GM12878 (cell line): ENCODE measurements around the gene DYNC1I1. TPM values are rescaled to one million over a fixed set of nuclear protein-coding genes. Genes with fewer than 3 reads are reported as not detected.

Experiments
- ATAC-seq: fragments of 200-7000 bp; cut with Tn5 transposase; 3 replicates; pipeline ENCODE4 v1.9.1; 2020; ENCODE audit warnings: mild to moderate bottlenecking, moderate library complexity
- BruUV-seq: library from RNA; stranded (reverse); fragments of 400-500 nt; replicated peaks from 2 replicates; lab custom pipeline; 2021; lab: Mats Ljungman, UMichigan
- CTCF ChIA-PET: fragments of 300-600 bp; sonication (Branson Sonifier 250); formaldehyde crosslinking; extraction: SDS; loops from one replicate; lab custom pipeline; 2021; ENCODE audit warnings: inconsistent platforms; lab: Yijun Ruan, JAX
- POLR2A ChIA-PET: fragments of 350-600 bp; formaldehyde crosslinking; extraction: SDS; loops from one replicate; lab custom pipeline; 2021; ENCODE audit warnings: inconsistent platforms; lab: Charles Lee
- RAD21 ChIA-PET: fragments of 300-600 bp; sonication (Branson Sonifier 250); formaldehyde crosslinking; loops from one replicate; lab custom pipeline; 2023; ENCODE audit warnings: antibody characterized with exemption; ENCODE audit not compliant: unreplicated experiment; lab: Charles Lee
- SMC1A ChIA-PET: fragments of 300-600 bp; sonication (Branson Sonifier 250); formaldehyde crosslinking; loops from one replicate; lab custom pipeline; 2023; ENCODE audit not compliant: unreplicated experiment, uncharacterized antibody; lab: Charles Lee
- DNase-seq: peaks from one replicate; pipeline ENCODE4 v3.0.0-alpha.2; 2011; ENCODE audit warnings: low read depth, low spot score
- FAIRE-seq: peaks from 3 replicates; lab custom pipeline; 2011; peaks lifted over from hg19 to GRCh38; lab: Jason Lieb, UNC
- H2AFZ ChIP-seq: 2 replicates; pipeline ENCODE4 v1.6.0; 2011; ENCODE audit warnings: low read depth, low read length, control low read depth; ENCODE audit not compliant: control insufficient read depth
- H3K27ac ChIP-seq: 2 replicates; pipeline ENCODE4 v1.5.1; 2011; ENCODE audit warnings: control low read depth; ENCODE audit not compliant: control insufficient read depth, insufficient read depth
- H3K27me3 ChIP-seq, 2 experiments: replicated peaks in 1 of 2; 2 replicates each; pipeline versions ENCODE4 v1.6.0 to v1.6.1; 2011; ENCODE audit warnings: low read length in 1 of 2; ENCODE audit not compliant: control insufficient read depth in 2 of 2, insufficient read depth in 2 of 2
- H3K36me3 ChIP-seq, 2 experiments: 2 replicates each; pipeline ENCODE4 v1.5.1; 2011; ENCODE audit warnings: low read length in 1 of 2; ENCODE audit not compliant: control insufficient read depth in 2 of 2, insufficient read depth in 2 of 2
- H3K4me1 ChIP-seq: 2 replicates; pipeline ENCODE4 v1.6.1; 2011; ENCODE audit warnings: mild to moderate bottlenecking, low read length, moderate library complexity, mixed read lengths; ENCODE audit not compliant: control insufficient read depth, insufficient read depth
- H3K4me2 ChIP-seq: 2 replicates; pipeline ENCODE4 v1.6.0; 2011; ENCODE audit warnings: control low read depth; ENCODE audit not compliant: control insufficient read depth, insufficient read depth
- H3K4me3 ChIP-seq: fragments of 200-600 bp; sonication (generic); 2 replicates; pipeline ENCODE4 v1.5.1; 2016
- H3K79me2 ChIP-seq: 2 replicates; pipeline ENCODE4 v1.6.0; 2011; ENCODE audit warnings: low read length; ENCODE audit not compliant: control insufficient read depth, insufficient read depth
- H3K9ac ChIP-seq: 2 replicates; pipeline ENCODE4 v1.8.0; 2011; ENCODE audit warnings: low read length, control low read depth, mixed read lengths; ENCODE audit not compliant: control insufficient read depth, insufficient read depth
- H3K9me3 ChIP-seq: replicated peaks from 3 replicates; pipeline ENCODE4 v1.5.1; 2011; ENCODE audit warnings: mild to moderate bottlenecking, low read length; ENCODE audit not compliant: control insufficient read depth, insufficient read depth
- H4K20me1 ChIP-seq: 2 replicates; pipeline ENCODE4 v1.6.0; 2011; ENCODE audit not compliant: control insufficient read depth, insufficient read depth
- ASH2L ChIP-seq: fragments of 300-600, 200-600 bp; sonication (generic); IDR thresholded peaks from 2 replicates; pipeline ENCODE4 v1.6.1; 2017; ENCODE audit warnings: low read depth, mild to moderate bottlenecking, borderline replicate concordance
- CREB1 ChIP-seq: IDR thresholded peaks from 2 replicates; pipeline ENCODE4 v1.6.1; 2012; ENCODE audit warnings: low read depth, mild to moderate bottlenecking, inconsistent platforms
- PAX5 ChIP-seq: IDR thresholded peaks from 2 replicates; pipeline ENCODE4 v1.6.1; 2011; ENCODE audit warnings: low read depth, low read length, borderline replicate concordance
- SIX5 ChIP-seq: IDR thresholded peaks from 2 replicates; pipeline ENCODE4 v1.6.1; 2011; ENCODE audit warnings: mild to moderate bottlenecking, low read depth, low read length, moderate library complexity; ENCODE audit not compliant: severe bottlenecking
- SREBF2 ChIP-seq: IDR thresholded peaks from 2 replicates; pipeline ENCODE4 v1.6.1; 2012; ENCODE audit warnings: mild to moderate bottlenecking, low read length
- TARDBP ChIP-seq: IDR thresholded peaks from 2 replicates; pipeline ENCODE4 v1.6.1; 2016; ENCODE audit warnings: borderline replicate concordance
- TCF3 ChIP-seq: IDR thresholded peaks from 2 replicates; pipeline ENCODE4 v1.6.1; 2012; ENCODE audit warnings: low read depth, mild to moderate bottlenecking, low read length, borderline replicate concordance; ENCODE audit not compliant: insufficient read depth
- ZNF384 ChIP-seq: IDR thresholded peaks from 2 replicates; pipeline ENCODE4 v1.6.1; 2012; ENCODE audit warnings: low read depth, mild to moderate bottlenecking, low read length, improper control_type of control experiment, borderline replicate concordance
- WGBS: methylation state at CpG from one replicate; pipeline ENCODE4 v1.1.6; 2016; ENCODE audit warnings: low lambda C conversion rate; ENCODE audit not compliant: insufficient replicate concordance, insufficient coverage; ENCODE audit errors: missing lambda C conversion rate; 5-methylcytosine and 5-hydroxymethylcytosine counted together
- in situ Hi-C: fragments of 300-500 bp; cut with MboI; formaldehyde crosslinking; loops from 9 replicates; pipeline ENCODE4 v1.14.3; 2018; ENCODE audit warnings: mixed read lengths
- intact Hi-C: fragments of 100-400 bp; cut with micrococcal nuclease; formaldehyde crosslinking; loops from one replicate; pipeline ENCODE4 v1.14.2; 2022; ENCODE audit not compliant: unreplicated experiment
- polyA plus RNA-seq, 11 experiments: library from polyadenylated mRNA; depleted of rRNA in 4 of 11; unstranded in 6 of 11; stranded (reverse) in 5 of 11; fragments of >200 nt; fragmentation: Nextera tagmentation in 4 of 11; fragmentation: Illumina TruSeq in 1 of 11; extraction: Ambion mirVana in 4 of 11; extraction: Trizol in 1 of 11; gene quantifications; 1 replicate in 1 of 11; 2 replicates in 10 of 11; pipeline versions ENCODE4 v1.2.1 to v1.2.3, GENCODE V29; 2011 to 2016; ENCODE audit warnings: inconsistent platforms in 2 of 11, missing spikeins in 2 of 11, low read depth in 1 of 11
- total RNA-seq, 4 experiments: library from RNA; depleted of rRNA in 3 of 4; stranded (reverse); fragments of >200 nt in 3 of 4; fragmentation: Illumina TruSeq in 1 of 4; extraction: Trizol in 1 of 4; gene quantifications; 2 replicates each; pipeline versions ENCODE4 v1.2.1 to v1.2.3, GENCODE V29; 2013 to 2021
- TF ChIP-seq, protein P1 (sequence below): IDR thresholded peaks from 2 replicates; pipeline ENCODE4 v1.6.1; 2012; ENCODE audit warnings: low read depth, low read length, improper control_type of control experiment
- TF ChIP-seq, protein P2 (sequence below): IDR thresholded peaks from 2 replicates; pipeline ENCODE4 v1.6.1; 2011; ENCODE audit warnings: low read depth, low read length, improper control_type of control experiment, borderline replicate concordance
- TF ChIP-seq, protein P3 (sequence below): IDR thresholded peaks from 2 replicates; pipeline ENCODE4 v1.6.1; 2012; ENCODE audit warnings: low read length, inconsistent platforms

The DYNC1I1 gene
- total and polyA plus RNA-seq, 10 of the 15 experiments (the other 5 are each of a cell fraction or from before 2014, with no cell fraction given), result 0.05 to 0.91 (median 0.14) TPM; not detected in 3

DNA sequence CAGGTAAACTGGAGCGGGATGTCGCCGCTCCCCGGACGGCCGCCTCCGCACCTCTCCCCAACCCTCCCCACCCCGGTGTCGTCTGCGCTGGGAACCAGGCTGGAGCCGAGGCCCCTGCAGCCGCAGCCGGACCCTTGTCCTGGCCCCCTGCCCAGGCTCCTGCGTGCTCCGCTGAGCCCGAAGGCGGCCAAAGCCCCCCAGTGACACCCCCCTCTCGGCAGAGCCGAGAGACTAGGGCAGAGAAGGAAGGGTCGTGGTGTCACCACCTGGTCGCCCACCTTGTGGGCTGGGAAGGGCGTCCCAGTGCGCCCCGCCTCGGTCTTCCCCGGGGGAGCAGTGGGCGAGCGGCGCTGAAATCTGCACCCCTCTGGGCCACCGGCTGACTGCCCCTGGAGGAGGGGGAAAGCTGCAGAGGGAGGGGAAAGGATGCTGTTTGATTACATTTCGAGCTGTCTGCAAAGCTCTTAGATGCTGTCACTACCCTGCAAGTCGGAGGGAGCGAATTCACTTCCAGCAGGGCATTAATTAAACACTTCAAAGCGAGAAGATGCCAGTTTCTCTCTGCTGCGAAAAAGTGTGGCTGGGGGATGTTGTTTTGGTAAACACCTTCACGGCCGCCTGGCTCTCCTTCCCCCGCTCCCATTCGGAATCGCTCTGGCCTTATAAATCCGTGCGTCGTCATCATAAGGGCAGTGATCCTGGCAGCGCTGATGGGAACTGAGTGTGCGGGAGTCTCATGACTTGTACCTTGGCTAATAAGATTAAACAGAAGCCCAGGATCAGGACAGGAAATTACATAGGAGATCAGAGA is 622 bp downstream of the DYNC1I1 start:
- Histone ChIP-seq H2AFZ (no peak overlapping the region; the same call in 1 of the 2 replicates), H4K20me1 (no peaks in the 10 kb centered on the region), H3K4me2 (peak overlapping the region; percentile 90), H3K27ac (no peak overlapping the region), H3K9ac (no peak overlapping the region), H3K36me3 (no peaks in the 10 kb centered on the region), H3K4me3 (no peak overlapping the region), H3K9me3 (no peaks in the 10 kb centered on the region), H3K4me1 (no peaks in the 10 kb centered on the region), H3K79me2 (no peaks in the 10 kb centered on the region), H3K27me3 (peaks cover 2 to 7% of the 10 kb centered on the region in 2 experiments; a peak in 1 of 4 replicates)
- ATAC-seq (peak; percentile 38), FAIRE-seq (no peak), DNase-seq (no peak)
- ChIA-PET POLR2A (no interaction called here), RAD21 (interaction anchor here (0.6 to 1.6 kb wide), 5 partner anchors 47 to 99 kb away, joined by 3 to 4 read pairs (median 3); no protein-coding TSS in a partner anchor), SMC1A (interaction anchor here (0.7 to 1.9 kb wide), 8 partner anchors 12 to 98 kb away, joined by 3 to 6 read pairs (median 4); no protein-coding TSS in a partner anchor), CTCF (interaction anchor here (0.8 to 1.6 kb wide), 6 partner anchors 21 to 97 kb away, joined by 3 to 5 read pairs (median 4); no protein-coding TSS in a partner anchor)
- 45% methylated on average over 27 of the region's 45 CpGs for WGBS
- no peak for TF ChIP-seq ZNF384
- in situ Hi-C loops, result no loop called here
- intact Hi-C loops, result no loop called here
- no TSS peak for BruUV-seq

DNA sequence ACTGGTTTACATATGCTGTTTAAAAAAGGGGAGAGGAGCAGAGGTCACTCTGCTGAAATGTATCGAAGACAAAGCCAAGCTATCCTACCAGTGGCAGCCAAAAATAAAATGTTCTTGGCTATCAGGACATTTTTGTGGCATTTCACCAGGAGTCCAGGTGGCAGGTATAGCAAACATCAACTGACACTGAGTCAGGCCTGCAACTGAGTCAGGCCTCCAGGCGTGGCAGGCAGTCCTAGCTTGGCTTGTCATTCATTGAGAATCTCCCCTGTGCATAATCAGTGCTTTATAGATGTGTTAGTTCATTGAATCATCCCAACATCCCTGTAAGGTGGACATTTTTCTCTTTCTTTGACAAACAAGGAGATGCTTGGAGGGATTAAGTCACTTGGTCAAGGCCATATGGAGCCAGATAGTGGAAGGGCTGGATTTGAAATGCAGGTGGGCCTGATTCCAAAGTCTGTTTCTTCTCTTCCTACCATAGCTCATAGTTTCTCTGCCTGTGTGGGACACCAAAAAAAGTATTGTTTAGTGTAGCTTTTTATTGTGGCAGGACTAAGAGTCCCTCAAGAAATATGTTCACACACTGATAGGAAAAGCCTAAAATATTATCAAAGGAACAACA is 4.3 kb downstream of the DYNC1I1 start:
- no peak for FAIRE-seq
- RAD21 ChIA-PET, result interaction anchor here (1.4 kb wide), 1 partner anchor 95 kb away, joined by 4 read pairs; no protein-coding TSS in a partner anchor
- SMC1A ChIA-PET, result interaction anchor here (0.6 to 2.3 kb wide), 7 partner anchors 9 to 88 kb away, joined by 3 to 7 read pairs (median 3); no protein-coding TSS in a partner anchor
- no peak for TF ChIP-seq TCF3
- no peak for TF ChIP-seq SREBF2
- TF ChIP-seq, protein P1, sequence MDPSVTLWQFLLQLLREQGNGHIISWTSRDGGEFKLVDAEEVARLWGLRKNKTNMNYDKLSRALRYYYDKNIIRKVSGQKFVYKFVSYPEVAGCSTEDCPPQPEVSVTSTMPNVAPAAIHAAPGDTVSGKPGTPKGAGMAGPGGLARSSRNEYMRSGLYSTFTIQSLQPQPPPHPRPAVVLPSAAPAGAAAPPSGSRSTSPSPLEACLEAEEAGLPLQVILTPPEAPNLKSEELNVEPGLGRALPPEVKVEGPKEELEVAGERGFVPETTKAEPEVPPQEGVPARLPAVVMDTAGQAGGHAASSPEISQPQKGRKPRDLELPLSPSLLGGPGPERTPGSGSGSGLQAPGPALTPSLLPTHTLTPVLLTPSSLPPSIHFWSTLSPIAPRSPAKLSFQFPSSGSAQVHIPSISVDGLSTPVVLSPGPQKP, result no peak
- no peak for TF ChIP-seq PAX5
- TF ChIP-seq ASH2L, result no peak
- TF ChIP-seq TARDBP, result no peak
- TF ChIP-seq, protein P2, sequence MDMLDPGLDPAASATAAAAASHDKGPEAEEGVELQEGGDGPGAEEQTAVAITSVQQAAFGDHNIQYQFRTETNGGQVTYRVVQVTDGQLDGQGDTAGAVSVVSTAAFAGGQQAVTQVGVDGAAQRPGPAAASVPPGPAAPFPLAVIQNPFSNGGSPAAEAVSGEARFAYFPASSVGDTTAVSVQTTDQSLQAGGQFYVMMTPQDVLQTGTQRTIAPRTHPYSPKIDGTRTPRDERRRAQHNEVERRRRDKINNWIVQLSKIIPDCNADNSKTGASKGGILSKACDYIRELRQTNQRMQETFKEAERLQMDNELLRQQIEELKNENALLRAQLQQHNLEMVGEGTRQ, result no peak
- TF ChIP-seq CREB1, result no peak
- no peak for TF ChIP-seq SIX5
- TF ChIP-seq, protein P3, sequence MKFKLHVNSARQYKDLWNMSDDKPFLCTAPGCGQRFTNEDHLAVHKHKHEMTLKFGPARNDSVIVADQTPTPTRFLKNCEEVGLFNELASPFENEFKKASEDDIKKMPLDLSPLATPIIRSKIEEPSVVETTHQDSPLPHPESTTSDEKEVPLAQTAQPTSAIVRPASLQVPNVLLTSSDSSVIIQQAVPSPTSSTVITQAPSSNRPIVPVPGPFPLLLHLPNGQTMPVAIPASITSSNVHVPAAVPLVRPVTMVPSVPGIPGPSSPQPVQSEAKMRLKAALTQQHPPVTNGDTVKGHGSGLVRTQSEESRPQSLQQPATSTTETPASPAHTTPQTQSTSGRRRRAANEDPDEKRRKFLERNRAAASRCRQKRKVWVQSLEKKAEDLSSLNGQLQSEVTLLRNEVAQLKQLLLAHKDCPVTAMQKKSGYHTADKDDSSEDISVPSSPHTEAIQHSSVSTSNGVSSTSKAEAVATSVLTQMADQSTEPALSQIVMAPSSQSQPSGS, result no peak

More for the DNA sequence above, 4.3 kb downstream of the DYNC1I1 start:
- CTCF ChIA-PET, result interaction anchor here (0.6 to 2.1 kb wide), 3 partner anchors 18 to 122 kb away, joined by 3 to 6 read pairs (median 3); no protein-coding TSS in a partner anchor
- Histone ChIP-seq H2AFZ (no peak overlapping the region), H3K4me2 (no peak overlapping the region), H3K36me3 (no peaks in the 10 kb centered on the region), H3K4me3 (no peak overlapping the region), H4K20me1 (no peaks in the 10 kb centered on the region), H3K27ac (no peak overlapping the region), H3K27me3 (peaks cover 2 to 7% of the 10 kb centered on the region in 2 experiments; a peak in 1 of 4 replicates), H3K79me2 (no peaks in the 10 kb centered on the region), H3K4me1 (no peaks in the 10 kb centered on the region), H3K9me3 (no peaks in the 10 kb centered on the region), H3K9ac (no peak overlapping the region)
- in situ Hi-C loops (no loop called here), intact Hi-C loops (no loop called here)
- WGBS, result 16% methylated on average over 2 of the region's 2 CpGs
- BruUV-seq, result no TSS peak
- POLR2A ChIA-PET, result no interaction called here
- no peak for DNase-seq
- ATAC-seq, result no peak
